Rectal smooth muscle tissue (tissue), 1 donor: Measurements from ENCODE around the gene HAGH.

Experiments used
- H3K27ac ChIP-seq: one replicate; pipeline ENCODE4 v1.7.0; 2013; ENCODE audit warnings: low read depth, low read length, inconsistent platforms
- H3K27me3 ChIP-seq: one replicate; pipeline ENCODE4 v1.7.0; 2013; ENCODE audit warnings: low read length; ENCODE audit not compliant: control insufficient read depth, insufficient read depth
- H3K36me3 ChIP-seq: one replicate; pipeline ENCODE4 v1.7.0; 2013; ENCODE audit warnings: low read length; ENCODE audit not compliant: control insufficient read depth, insufficient read depth
- H3K4me1 ChIP-seq: one replicate; pipeline ENCODE4 v1.7.0; 2013; ENCODE audit warnings: low read length; ENCODE audit not compliant: control insufficient read depth, insufficient read depth
- H3K4me3 ChIP-seq: one replicate; pipeline ENCODE4 v1.7.0; 2013; ENCODE audit warnings: low read length
- H3K9ac ChIP-seq: one replicate; pipeline ENCODE4 v1.7.0; 2013; ENCODE audit warnings: low read length

HAGH gene

DNA sequence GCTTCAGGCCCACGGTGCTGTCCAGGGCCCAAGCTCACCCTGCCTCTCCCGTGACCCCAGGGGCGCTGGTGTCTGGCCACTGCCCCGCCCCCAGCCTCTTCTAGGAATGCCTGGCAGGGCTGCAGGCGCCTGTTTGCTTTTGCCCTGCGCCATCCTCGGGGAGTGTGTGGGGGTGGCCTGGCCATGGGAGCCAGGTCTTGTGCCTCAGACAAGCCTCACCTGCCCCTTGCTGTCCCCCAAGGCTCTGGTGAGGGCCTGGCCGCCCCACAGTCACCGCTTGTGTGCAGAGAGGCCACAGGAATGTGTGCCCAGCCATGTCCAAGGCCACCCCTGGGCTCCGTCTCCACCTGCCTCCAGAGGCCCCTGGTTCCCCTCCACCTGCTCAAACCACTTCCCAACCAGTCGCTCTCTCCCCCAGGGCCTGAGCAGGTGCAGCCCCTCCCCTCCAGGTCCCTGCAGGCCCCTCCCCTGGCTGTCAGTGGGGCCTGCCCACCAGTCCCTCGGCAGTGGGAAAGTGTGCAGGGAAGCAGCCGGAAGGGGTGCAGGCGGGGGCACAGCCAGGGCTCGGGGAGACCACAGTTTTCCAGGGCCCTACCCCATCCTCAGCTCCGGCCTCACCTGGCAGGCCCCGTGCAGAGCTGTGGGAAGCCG lies 32.3 kb downstream of the HAGH start:
- Histone ChIP-seq H3K36me3 (no peaks in the 10 kb centered on the region), H3K27me3 (no peaks in the 10 kb centered on the region), H3K4me1 (no peaks in the 10 kb centered on the region), H3K9ac (no peak overlapping the region), H3K4me3 (no peak overlapping the region), H3K27ac (no peak overlapping the region)

DNA sequence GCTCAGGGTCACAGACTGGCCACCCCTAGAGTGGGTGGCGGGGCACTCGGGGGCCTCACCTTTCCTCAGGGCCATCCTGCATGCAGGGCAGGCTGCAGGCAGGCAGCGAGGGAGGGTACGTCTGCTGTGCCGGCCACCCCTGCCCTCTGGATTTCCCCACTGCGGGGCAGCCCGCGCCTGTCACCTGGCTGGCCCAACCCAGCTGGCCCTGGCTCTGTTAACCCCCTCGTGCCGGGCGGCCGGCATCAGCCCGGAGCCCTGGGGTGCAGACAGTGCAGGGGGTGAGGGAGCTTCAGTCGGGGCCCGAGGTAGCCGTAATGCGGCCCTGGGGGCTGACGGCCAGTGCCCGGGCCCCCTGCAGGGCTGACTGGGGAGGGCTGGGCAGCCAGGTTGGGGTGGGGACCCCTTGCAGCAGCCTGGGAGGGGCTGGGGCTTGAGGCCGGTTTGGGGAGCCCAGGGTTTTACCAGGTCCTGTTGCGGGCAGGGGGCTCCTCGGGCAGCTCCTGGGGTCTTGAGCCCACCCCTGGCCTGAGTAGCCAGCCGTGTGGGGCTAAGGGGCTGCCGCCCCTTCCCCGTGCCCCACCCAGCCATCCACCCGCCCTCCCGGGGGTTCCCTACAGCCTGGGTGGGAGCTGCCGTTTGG lies 32.9 kb downstream of the HAGH start, which contains the start of gene IGFALS:
TSS of gene IGFALS (minus strand) at position 128 of the 643 bp plus-strand sequence. CDS start at position 75, 53 bp downstream.
- Histone ChIP-seq H3K27me3 (no peaks in the 10 kb centered on the region), H3K9ac (no peak within 1 kb of the TSS), H3K4me1 (no peaks in the 10 kb centered on the region), H3K4me3 (no peak within 1 kb of the TSS), H3K27ac (no peak within 1 kb of the TSS), H3K36me3 (peaks cover 3% of the 10 kb centered on the region)

DNA sequence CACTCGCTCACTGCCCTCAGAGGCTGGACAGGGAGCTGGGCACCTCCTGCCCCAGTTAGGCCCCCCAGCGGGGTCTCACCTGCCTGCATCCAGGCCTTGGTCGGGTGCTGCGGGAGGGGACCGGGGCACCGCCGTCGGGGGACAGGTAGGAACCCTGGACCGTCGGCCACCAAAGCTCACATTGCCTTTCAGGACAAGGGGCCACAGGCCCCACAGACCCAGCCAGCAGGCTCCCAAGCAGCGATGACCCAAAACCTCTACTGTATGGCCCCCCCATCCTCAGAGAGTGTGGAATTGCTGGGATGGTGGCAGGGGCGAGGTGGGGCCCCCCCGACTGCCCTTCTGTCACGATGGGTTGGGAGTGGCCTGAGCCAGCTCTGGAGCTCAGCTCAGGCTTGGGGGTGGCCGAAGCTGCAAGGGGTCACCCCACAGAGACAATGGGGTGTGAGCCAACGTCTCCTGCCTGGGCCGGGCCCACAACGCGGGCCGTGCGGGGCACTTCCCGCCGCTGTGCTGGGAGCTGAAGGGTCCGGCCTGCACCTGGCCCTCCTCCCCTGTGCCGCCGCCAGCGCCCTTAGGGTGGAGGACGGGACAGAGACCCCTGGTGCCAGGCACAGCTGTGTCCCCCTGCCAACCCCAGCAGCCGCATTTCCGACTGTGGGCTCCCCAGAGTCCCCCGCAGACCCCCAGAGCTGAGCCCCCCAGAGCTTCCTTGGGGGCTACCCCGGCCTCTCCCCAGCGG lies 33.6 kb downstream of the HAGH start:
- Histone ChIP-seq H3K9ac (no peak overlapping the region), H3K27me3 (no peaks in the 10 kb centered on the region), H3K4me3 (no peak overlapping the region), H3K36me3 (peaks cover 4% of the 10 kb centered on the region), H3K4me1 (no peaks in the 10 kb centered on the region), H3K27ac (no peak overlapping the region)

DNA sequence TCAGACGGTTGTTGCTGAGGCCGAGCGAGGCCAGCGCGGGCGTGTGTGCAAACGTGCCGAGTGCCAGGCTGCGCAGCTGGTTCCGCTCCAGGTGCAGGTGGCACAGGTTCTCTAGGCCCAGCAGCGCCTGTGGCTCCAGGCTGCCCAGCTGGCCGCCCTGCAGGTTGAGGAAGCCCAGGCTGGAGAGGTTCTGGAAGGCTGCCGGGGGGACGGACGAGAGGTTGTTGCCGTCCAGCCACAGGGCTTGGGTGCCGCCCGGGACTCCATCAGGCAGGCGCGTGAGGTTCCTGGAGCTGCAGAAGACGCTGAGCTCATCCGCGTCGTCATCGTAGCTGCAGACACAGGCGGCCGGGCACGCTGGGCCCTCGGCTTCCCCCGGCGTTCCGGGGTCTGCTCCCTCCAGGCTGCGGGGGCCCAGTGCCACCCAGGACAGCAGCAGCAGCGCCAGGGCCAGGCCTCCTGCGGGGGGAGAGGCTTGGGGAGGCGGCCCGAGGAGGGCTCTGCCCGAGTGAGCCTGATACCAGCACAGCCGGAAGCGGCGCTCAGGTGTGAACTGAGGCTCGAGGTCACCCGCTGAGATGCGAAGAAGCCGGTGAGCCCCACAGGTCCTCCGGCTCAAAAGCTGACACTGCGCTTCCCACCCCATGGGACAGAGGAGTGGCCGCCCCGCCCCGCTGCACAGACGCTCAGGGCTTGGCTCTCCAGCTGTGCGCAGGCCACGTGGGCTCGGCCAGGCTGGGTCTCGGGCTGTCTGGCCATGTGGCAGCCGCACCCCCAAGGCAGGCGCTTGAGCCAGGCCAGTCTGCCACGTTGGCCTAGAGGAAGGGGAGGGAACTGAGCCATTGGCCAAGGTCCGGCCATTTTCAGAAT lies 34.4 kb downstream of the HAGH start:
- Histone ChIP-seq H3K4me1 (no peaks in the 10 kb centered on the region), H3K27me3 (no peaks in the 10 kb centered on the region), H3K9ac (no peak overlapping the region), H3K27ac (no peak overlapping the region), H3K4me3 (no peak overlapping the region), H3K36me3 (peaks cover 4% of the 10 kb centered on the region)

DNA sequence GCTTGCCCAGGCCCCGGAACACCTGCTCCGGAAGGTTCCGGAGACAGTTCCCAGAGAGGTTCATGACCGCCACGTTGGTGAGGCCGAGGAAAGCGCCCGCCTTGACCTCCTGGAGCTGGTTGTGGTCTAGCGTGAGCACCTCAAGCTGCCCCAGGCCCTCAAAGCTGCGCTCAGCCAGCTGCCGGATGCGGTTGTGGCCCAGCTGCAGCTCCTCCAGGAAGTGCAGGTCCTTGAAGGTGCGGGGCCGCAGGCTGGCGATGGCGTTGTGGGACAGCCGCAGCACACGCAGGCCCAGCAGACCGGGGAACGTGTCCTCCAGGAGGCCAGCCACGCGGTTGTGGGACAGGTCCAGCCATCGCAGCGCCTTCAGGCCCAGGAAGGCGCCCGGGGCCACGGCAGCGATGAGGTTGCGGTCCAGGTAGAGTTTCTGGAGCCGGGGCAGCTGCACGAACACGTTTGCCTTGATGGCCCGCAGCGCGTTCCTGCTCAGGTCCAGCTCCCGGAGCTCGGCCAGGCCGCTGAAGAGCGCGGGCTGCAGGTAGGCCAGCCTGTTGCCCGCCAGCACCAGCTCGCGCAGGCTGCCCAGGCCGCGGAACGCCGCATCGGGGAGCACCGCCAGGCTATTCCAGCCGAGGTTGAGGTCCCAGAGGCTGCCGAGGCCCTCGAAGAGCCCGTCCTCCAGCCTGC lies 35.2 kb downstream of the HAGH start:
- no peaks in the 10 kb centered on the region for H3K27me3 ChIP-seq
- H3K36me3 ChIP-seq: peaks cover 4% of the 10 kb centered on the region
- no peak overlapping the region for H3K9ac ChIP-seq
- H3K27ac ChIP-seq: no peak overlapping the region
- no peak overlapping the region for H3K4me3 ChIP-seq
- H3K4me1 ChIP-seq: no peaks in the 10 kb centered on the region

DNA sequence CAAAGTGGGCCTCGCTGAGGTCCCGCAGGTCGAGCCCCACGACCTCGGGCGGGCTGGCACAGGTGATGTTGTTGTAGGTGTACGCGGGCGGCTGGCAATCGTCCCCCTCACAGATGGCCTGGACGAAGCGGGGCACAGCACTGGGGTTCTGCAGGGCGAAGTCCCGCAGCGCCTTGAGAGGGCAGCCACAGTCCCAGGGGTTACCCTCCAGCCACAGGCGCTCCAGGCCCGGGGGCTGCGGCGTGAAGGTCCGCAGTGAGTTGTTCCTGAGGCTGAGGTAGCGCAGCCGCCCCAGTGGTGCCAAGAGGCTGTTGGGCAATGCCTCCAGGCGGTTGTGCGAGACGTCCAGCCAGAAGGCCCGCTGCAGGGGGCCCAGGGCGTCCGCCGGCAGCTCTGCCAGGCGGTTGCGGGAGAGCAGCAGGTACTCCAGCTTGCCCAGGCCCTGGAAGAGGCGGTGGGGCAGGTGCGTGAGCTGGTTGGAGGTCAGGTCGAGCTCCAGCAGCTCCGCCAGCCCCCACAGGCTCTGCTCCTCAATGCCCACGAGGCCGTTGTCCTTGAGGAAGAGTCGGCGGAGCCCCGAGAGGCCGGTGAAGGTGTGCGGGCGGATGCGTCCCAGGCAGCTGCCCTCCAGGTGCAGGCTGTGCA lies 35.9 kb downstream of the HAGH start:
- Histone ChIP-seq H3K36me3 (peaks cover 4% of the 10 kb centered on the region), H3K27ac (no peak overlapping the region), H3K27me3 (no peaks in the 10 kb centered on the region), H3K9ac (no peak overlapping the region), H3K4me3 (no peak overlapping the region), H3K4me1 (no peaks in the 10 kb centered on the region)

DNA sequence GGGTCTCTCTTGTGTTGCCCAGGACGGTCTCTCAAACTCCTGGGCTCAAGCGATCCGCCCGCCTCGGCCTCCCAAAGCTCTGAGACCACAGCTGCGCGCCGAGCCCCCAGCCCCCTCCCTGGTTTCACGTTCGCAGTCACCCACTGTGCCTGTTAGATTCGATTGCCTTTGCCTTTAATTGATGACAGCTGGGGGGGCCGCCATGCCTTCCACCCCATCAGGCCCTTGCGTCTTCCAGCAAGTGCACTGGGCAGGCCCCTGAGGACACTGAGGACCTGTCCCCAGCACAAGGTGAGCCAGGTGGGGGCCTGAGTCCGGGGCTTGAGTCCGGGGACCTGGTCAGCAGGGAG lies 36.4 kb downstream of the HAGH start:
- Histone ChIP-seq H3K4me3 (no peak overlapping the region), H3K27ac (no peak overlapping the region), H3K4me1 (no peaks in the 10 kb centered on the region), H3K36me3 (peaks cover 6% of the 10 kb centered on the region), H3K27me3 (no peaks in the 10 kb centered on the region), H3K9ac (no peak overlapping the region)

DNA sequence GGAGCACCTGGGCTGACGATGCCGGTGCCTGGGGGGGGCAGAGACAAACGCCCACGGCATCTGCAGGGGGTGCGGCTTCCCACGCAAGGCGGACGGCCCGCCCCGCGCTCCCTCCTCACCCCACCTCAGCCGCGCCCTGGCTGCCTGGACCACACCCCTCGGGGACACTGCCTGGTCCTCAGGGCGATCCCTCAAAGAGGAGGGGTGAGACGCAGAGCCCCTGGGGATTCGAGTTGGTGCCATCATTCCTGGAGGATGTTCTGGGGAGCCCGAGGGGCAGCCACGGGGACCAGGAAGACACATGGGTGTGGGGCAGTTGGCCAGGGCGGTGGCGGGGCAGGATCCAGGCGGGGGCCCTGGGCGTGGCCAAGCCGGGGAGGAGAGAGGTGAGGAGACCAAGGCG lies 37.0 kb downstream of the HAGH start:
- H3K36me3 ChIP-seq: peaks cover 7% of the 10 kb centered on the region
- H3K4me3 ChIP-seq: no peak overlapping the region
- no peaks in the 10 kb centered on the region for H3K27me3 ChIP-seq
- no peak overlapping the region for H3K9ac ChIP-seq
- no peak overlapping the region for H3K27ac ChIP-seq
- peaks cover 2% of the 10 kb centered on the region for H3K4me1 ChIP-seq

DNA sequence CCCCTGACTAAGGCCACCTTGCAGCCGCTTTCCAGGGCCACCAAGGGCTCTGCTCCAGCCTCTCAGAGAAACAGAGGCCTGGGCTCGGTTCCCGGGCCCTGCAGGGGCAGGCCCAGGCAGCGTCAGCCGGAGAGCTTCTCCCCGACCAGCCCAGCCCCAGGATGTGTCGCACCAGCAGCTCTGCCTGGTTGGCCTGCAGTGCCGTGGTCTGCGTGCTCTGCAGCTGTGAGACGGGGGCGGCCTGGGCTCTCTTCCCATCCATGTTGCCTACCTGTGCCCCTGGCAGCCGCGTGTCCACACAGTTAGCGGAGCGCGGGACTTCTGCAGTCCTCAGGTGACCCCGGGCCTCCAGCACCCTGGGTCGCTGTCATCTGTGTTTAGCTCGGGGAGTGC lies 37.9 kb downstream of the HAGH start:
- Histone ChIP-seq H3K27ac (no peak overlapping the region), H3K36me3 (peaks cover 7% of the 10 kb centered on the region), H3K4me3 (no peak overlapping the region), H3K4me1 (peaks cover 5% of the 10 kb centered on the region), H3K27me3 (no peaks in the 10 kb centered on the region), H3K9ac (no peak overlapping the region)

DNA sequence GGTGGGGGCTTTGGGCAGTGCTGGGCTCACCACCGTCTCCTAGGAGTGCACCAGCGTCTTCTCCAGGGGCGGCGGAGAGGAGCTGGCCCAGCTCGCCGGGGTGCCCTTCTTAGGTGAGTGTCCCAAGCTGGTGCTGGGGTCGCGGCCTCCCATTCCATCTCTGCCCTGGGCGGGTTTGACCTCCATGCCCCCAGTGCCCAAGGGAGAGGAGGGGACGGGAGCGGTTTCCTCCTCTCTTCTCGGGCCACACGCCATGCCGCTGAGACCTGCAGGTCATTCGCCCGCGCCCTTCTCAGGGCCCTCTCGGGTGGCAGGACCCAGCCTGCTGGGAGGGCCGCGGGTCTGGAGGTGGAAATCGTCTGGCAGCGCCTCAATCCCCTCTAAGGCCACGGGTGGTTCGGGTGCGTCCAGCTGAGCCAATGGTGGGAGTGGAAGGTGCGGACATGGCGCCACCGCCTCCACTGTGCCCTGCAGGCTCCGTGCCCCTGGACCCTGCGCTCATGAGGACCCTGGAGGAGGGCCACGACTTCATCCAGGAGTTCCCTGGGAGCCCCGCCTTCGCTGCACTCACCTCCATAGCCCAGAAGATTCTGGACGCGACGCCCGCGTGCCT lies 38.4 kb downstream of the HAGH start:
- peaks cover 5% of the 10 kb centered on the region for H3K4me1 ChIP-seq
- H3K4me3 ChIP-seq: no peak overlapping the region
- no peaks in the 10 kb centered on the region for H3K27me3 ChIP-seq
- no peak overlapping the region for H3K9ac ChIP-seq
- H3K36me3 ChIP-seq: peaks cover 7% of the 10 kb centered on the region
- H3K27ac ChIP-seq: no peak overlapping the region

DNA sequence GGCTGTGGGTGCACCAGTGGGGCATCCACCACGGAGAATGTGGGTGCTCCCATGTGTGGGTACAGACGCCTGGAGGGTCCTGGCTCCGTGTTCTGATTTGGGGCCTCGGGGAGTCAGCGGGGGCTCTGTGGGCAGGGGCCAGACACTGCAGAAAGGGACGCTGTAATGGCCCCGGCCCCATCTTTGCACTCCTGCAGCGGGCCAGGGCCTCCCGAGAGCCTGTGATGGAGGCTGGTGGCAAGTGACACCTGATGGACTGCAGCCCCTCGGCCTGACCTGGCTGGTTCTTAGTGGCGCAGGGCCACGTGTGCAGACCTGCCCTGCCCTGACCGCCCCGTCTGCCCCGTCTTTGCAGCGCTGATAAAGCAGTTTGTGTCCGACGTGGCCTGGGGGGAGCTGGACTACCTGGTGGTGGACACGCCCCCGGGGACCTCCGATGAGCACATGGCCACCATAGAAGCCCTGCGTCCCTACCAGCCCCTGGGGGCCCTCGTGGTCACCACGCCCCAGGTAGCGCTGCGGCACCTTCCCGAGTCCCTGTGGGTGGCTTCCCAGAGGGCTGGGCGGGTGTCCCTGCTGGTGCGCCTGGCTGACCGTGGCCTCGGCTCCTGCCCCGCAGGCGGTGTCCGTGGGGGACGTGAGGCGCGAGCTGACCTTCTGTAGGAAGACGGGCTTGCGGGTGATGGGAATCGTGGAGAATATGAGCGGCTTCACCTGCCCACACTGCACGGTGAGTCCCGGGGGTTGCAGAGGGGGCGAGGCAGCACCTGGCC lies 39.1 kb downstream of the HAGH start:
- H3K27ac ChIP-seq: no peak overlapping the region
- H3K9ac ChIP-seq: no peak overlapping the region
- peaks cover 7% of the 10 kb centered on the region for H3K36me3 ChIP-seq
- H3K27me3 ChIP-seq: no peaks in the 10 kb centered on the region
- H3K4me3 ChIP-seq: no peak overlapping the region
- H3K4me1 ChIP-seq: peaks cover 5% of the 10 kb centered on the region
